MM.1S (cell line): Measurements from ENCODE around the gene GATAD2B.
"Not testable (repeated sequence)": the region's sequence is repeated elsewhere in the genome, so short reads cannot be mapped to it uniquely, and the experiment has no call there.

Source experiments
- DNase-seq: peaks from one replicate; pipeline ENCODE4 v3.0.0-alpha.2; 2015
- H2AFZ ChIP-seq: fragments of 300-600 bp; sonication (generic); 2 replicates; pipeline ENCODE4 v1.6.0; 2016; ENCODE audit warnings: antibody characterized with exemption, low read length
- H3F3A ChIP-seq: fragments of 300-600 bp; sonication (generic); 2 replicates; pipeline ENCODE4 v1.6.1; 2016; ENCODE audit warnings: mild to moderate bottlenecking, antibody characterized with exemption, low read length, moderate library complexity, mixed read lengths; ENCODE audit not compliant: insufficient read depth
- H3K27ac ChIP-seq: fragments of 300-600 bp; sonication (generic); 2 replicates; pipeline ENCODE4 v1.5.1; 2016; ENCODE audit warnings: mild to moderate bottlenecking, low read length
- H3K27me3 ChIP-seq: fragments of 300-600 bp; sonication (generic); replicated peaks from 2 replicates; pipeline ENCODE4 v1.6.0; 2016; ENCODE audit warnings: low read length; ENCODE audit not compliant: insufficient read depth
- H3K36me3 ChIP-seq: fragments of 300-600 bp; sonication (generic); replicated peaks from 2 replicates; pipeline ENCODE4 v1.6.1; 2016; ENCODE audit warnings: mild to moderate bottlenecking, low read length, mixed read lengths; ENCODE audit not compliant: insufficient read depth
- H3K4me1 ChIP-seq: fragments of 300-600 bp; sonication (generic); 2 replicates; pipeline ENCODE4 v1.6.1; 2016; ENCODE audit warnings: low read length, mixed read lengths
- H3K4me2 ChIP-seq: fragments of 300-600 bp; sonication (generic); 2 replicates; pipeline ENCODE4 v1.6.0; 2016; ENCODE audit warnings: low read depth, low read length
- H3K4me3 ChIP-seq: fragments of 300-600 bp; sonication (generic); 2 replicates; pipeline ENCODE4 v1.5.1; 2016; ENCODE audit warnings: low read length, mixed read lengths
- H3K79me2 ChIP-seq: fragments of 300-600 bp; sonication (generic); 2 replicates; pipeline ENCODE4 v1.6.1; 2016; ENCODE audit warnings: mixed run types, low read length, mixed read lengths
- H3K9ac ChIP-seq: fragments of 300-600 bp; sonication (generic); 2 replicates; pipeline ENCODE4 v1.6.1; 2016; ENCODE audit warnings: low read length, mixed read lengths
- H3K9me2 ChIP-seq: fragments of 300-600 bp; sonication (generic); replicated peaks from 2 replicates; pipeline ENCODE4 v1.6.1; 2016; ENCODE audit warnings: mild to moderate bottlenecking, low read length, mixed read lengths; ENCODE audit not compliant: insufficient read depth
- H3K9me3 ChIP-seq: fragments of 300-600 bp; sonication (generic); replicated peaks from 2 replicates; pipeline ENCODE4 v1.6.1; 2016; ENCODE audit warnings: mild to moderate bottlenecking, low read length, mixed read lengths; ENCODE audit not compliant: insufficient read depth
- H4K20me1 ChIP-seq: fragments of 300-600 bp; sonication (generic); 2 replicates; pipeline ENCODE4 v1.6.1; 2016; ENCODE audit warnings: mild to moderate bottlenecking, low read length, moderate library complexity, mixed read lengths; ENCODE audit not compliant: insufficient read depth
- CTCF ChIP-seq: fragments of 300-600 bp; sonication (generic); IDR thresholded peaks from 2 replicates; pipeline ENCODE4 v1.5.1; 2016; ENCODE audit warnings: antibody characterized with exemption, low read length, mixed read lengths
- EZH2 ChIP-seq: fragments of 300-600 bp; sonication (generic); optimal IDR thresholded peaks from 2 replicates; pipeline ENCODE3; 2017; ENCODE audit warnings: low read depth, mild to moderate bottlenecking, antibody characterized with exemption, low read length, mixed read lengths
- EZH2phosphoT487 ChIP-seq: fragments of 300-600 bp; sonication (generic); IDR thresholded peaks from 2 replicates; pipeline ENCODE4 v1.6.1; 2018; ENCODE audit warnings: antibody characterized with exemption, low read length

Gene GATAD2B

GRCh38 chr1:153899509-153899908 is 23.3 kb downstream of the GATAD2B start:
- peaks cover 94% of the 10 kb centered on the region for H3K79me2 ChIP-seq
- H2AFZ ChIP-seq = no peak overlapping the region
- TF ChIP-seq EZH2phosphoT487 = no peak
- TF ChIP-seq CTCF = no peak
- no peak for TF ChIP-seq EZH2
- no peaks in the 10 kb centered on the region for H3K9me2 ChIP-seq
- H3K4me3 ChIP-seq = no peak overlapping the region
- no peaks in the 10 kb centered on the region for H3K4me1 ChIP-seq
- no peak overlapping the region for H3K27ac ChIP-seq
- H3K9me3 ChIP-seq = no peaks in the 10 kb centered on the region
- no peak overlapping the region for H3K4me2 ChIP-seq
- H4K20me1 ChIP-seq = peaks cover 16% of the 10 kb centered on the region; the same call in 1 of the 2 replicates
- H3K9ac ChIP-seq = no peak overlapping the region
- H3F3A ChIP-seq = no peaks in the 10 kb centered on the region
- H3K36me3 ChIP-seq = no peaks in the 10 kb centered on the region
- no peak for DNase-seq
- H3K27me3 ChIP-seq = no peaks in the 10 kb centered on the region

GRCh38 chr1:153895866-153896265 is 26.9 kb downstream of the GATAD2B start:
- H3F3A ChIP-seq, H3K9me2 ChIP-seq, H3K36me3 ChIP-seq, H3K4me2 ChIP-seq, DNase-seq, H3K4me1 ChIP-seq, H3K27me3 ChIP-seq, H3K4me3 ChIP-seq, H3K27ac ChIP-seq, H4K20me1 ChIP-seq, H3K9me3 ChIP-seq, H3K9ac ChIP-seq, H2AFZ ChIP-seq: not testable (repeated sequence)
- peaks cover 94% of the 10 kb centered on the region for H3K79me2 ChIP-seq

- not testable (repeated sequence) for H3K9me2 ChIP-seq, H3K4me2 ChIP-seq, H2AFZ ChIP-seq, H3F3A ChIP-seq, H3K4me1 ChIP-seq, DNase-seq, H3K27ac ChIP-seq, H3K9ac ChIP-seq, H3K9me3 ChIP-seq, H3K4me3 ChIP-seq, H3K36me3 ChIP-seq, H4K20me1 ChIP-seq, H3K27me3 ChIP-seq
- H3K79me2 ChIP-seq = peaks cover 98% of the 10 kb centered on the region
Observed at GRCh38 chr1:153891042-153891441, 31.7 kb downstream of the GATAD2B start.

- no peaks in the 10 kb centered on the region for H3K36me3 ChIP-seq
- H3K27ac ChIP-seq = no peak overlapping the region
- no peaks in the 10 kb centered on the region for H3K9me2 ChIP-seq
- no peak overlapping the region for H3K4me3 ChIP-seq
- no peaks in the 10 kb centered on the region for H3K9me3 ChIP-seq
- peak; percentile 39 for DNase-seq
- no peaks in the 10 kb centered on the region for H3K27me3 ChIP-seq
- no peaks in the 10 kb centered on the region; the same call in 1 of the 2 replicates for H4K20me1 ChIP-seq
- H3F3A ChIP-seq = 0 out of 2 replicates have a peak, but pooled peaks cover 2% of the 10 kb centered on the region
- TF ChIP-seq EZH2 = no peak
- no peak overlapping the region for H3K4me2 ChIP-seq
- H2AFZ ChIP-seq = no peak overlapping the region
- no peak overlapping the region for H3K9ac ChIP-seq
- H3K79me2 ChIP-seq = peaks cover 95% of the 10 kb centered on the region
- no peaks in the 10 kb centered on the region for H3K4me1 ChIP-seq
Observed at GRCh38 chr1:153888533-153888932, 34.2 kb downstream of the GATAD2B start.

- Histone ChIP-seq H2AFZ (no peak overlapping the region), H3K9ac (no peak overlapping the region), H3K9me2 (no peaks in the 10 kb centered on the region), H3K4me3 (no peak overlapping the region), H3K27me3 (no peaks in the 10 kb centered on the region), H3K36me3 (no peaks in the 10 kb centered on the region), H3K4me2 (no peak overlapping the region), H3K4me1 (no peaks in the 10 kb centered on the region), H3K79me2 (peaks cover 96% of the 10 kb centered on the region), H4K20me1 (peaks cover 12% of the 10 kb centered on the region), H3F3A (0 out of 2 replicates have a peak, but pooled peaks cover 2% of the 10 kb centered on the region), H3K27ac (no peak overlapping the region), H3K9me3 (no peaks in the 10 kb centered on the region)
- TF ChIP-seq EZH2phosphoT487 (no peak), CTCF (no peak), EZH2 (no peak)
- DNase-seq = no peak
Observed at GRCh38 chr1:153886127-153886526, 36.6 kb downstream of the GATAD2B start.
